Measurements from ENCODE around the gene SUSD1. TPM values are rescaled to one million over a fixed set of nuclear protein-coding genes. Genes with fewer than 3 reads are reported as not detected.
A peak's percentile ranks its signal among the peaks of the same experiment; 100 is the strongest.

SUSD1 gene
- total and polyA plus RNA-seq, 2 donors (not counting 3 experiments of a cell fraction or from before 2014, with no cell fraction given), result 33.1 to 37.8 TPM

- Histone ChIP-seq H3K9me3 (replicated peaks; ENCODE audit: control insufficient read depth, insufficient read depth, low read length) (no peaks in the 10 kb centered on the region), H3K27me3 (ENCODE audit: control insufficient read depth in 2 of 2, insufficient read depth in 2 of 2, low read length in 2 of 2) (no peaks in the 10 kb centered on the region), H3K36me3 (ENCODE audit: control insufficient read depth in 2 of 2, extremely low read depth in 1 of 2, insufficient read depth in 2 of 2, low read length in 2 of 2) (no peaks in the 10 kb centered on the region), H3K4me1 (ENCODE audit: control insufficient read depth, extremely low read depth, insufficient read depth, low read length) (peaks cover 24% of the 10 kb centered on the region), H2AFZ (ENCODE audit: low read depth, low read length) (peak overlapping the region; percentile 18), H3K9me1 (replicated peaks; ENCODE audit: control insufficient read depth, extremely low read depth, insufficient read depth, low read length) (no peaks in the 10 kb centered on the region), H4K20me1 (replicated peaks; ENCODE audit: control insufficient read depth, extremely low read depth, insufficient read depth, low read length) (no peaks in the 10 kb centered on the region), H3K27ac (ENCODE audit: insufficient read depth, low read depth, low read length) (peak overlapping the region; percentile 64), H3K4me3 (replicated peaks in 1 of 3; ENCODE audit: insufficient read depth in 1 of 3, low read depth in 1 of 3, low read length in 3 of 3) (no peak overlapping the region), H3K9ac (replicated peaks; ENCODE audit: extremely low read depth, insufficient read depth, low read length) (peak overlapping the region; percentile 53), H3K4me2 (ENCODE audit: insufficient read depth, low read length) (no peak overlapping the region), H3K79me2 (ENCODE audit: control insufficient read depth, insufficient read depth, low read length) (no peaks in the 10 kb centered on the region)
- dilution Hi-C loops (cut with MboI; ENCODE audit: extremely low pct_ligation_motif_present, low sequenced_read_pairs), result no loop called here
- POLR2A ChIA-PET, result interaction anchor here (1.9 kb wide), 1 partner anchor 9 kb away, joined by 5 read pairs; no protein-coding TSS in a partner anchor
- TF ChIP-seq FOS (IDR thresholded peaks at IDR 0.05; ENCODE audit: borderline replicate concordance, insufficient read depth, low read length) (no peak), POLR2AphosphoS5 (IDR thresholded peaks at IDR 0.05; ENCODE audit: insufficient read depth, low read depth, low read length) (no peak), MYC (IDR thresholded peaks at IDR 0.05; ENCODE audit: low read depth, low read length) (no peak), POLR2A (IDR thresholded peaks at IDR 0.05; ENCODE audit: low read depth, low read length) (no peak), MAX (IDR thresholded peaks at IDR 0.05; ENCODE audit: insufficient read depth, insufficient read length) (no peak), CTCF (IDR thresholded peaks at IDR 0.05; ENCODE audit: extremely low read depth in 1 of 2, insufficient read depth in 1 of 2, low read depth in 1 of 2, low read length in 2 of 2) (no peak), EZH2 (IDR thresholded peaks at IDR 0.05; ENCODE audit: borderline replicate concordance, low read depth, low read length, severe bottlenecking) (no peak)
- no TSS peak for BruUV-seq (replicated peaks)
- DNase-seq (ENCODE audit: low read depth, low spot score) (no peak), FAIRE-seq (no peak)
- CTCF ChIA-PET, result interaction anchor here (0.7 to 2.9 kb wide), 26 partner anchors 9 to 262 kb away, joined by 3 to 25 read pairs (median 4); partner anchors contain the start of gene UGCG
- intact Hi-C loops (cut with micrococcal nuclease), result loop anchor here (1.0 to 2.0 kb wide), 4 partner anchors 40 to 261 kb away; partner anchors contain the start of gene UGCG
These were observed 153.4 kb downstream of the SUSD1 start for GRCh38 chr9:112021742-112022141.

Data from endothelial cell of umbilical vein (primary cell).